Measurements from ENCODE around the gene TMEM164.
"Not testable (repeated sequence)": the region's sequence is repeated elsewhere in the genome, so short reads cannot be mapped to it uniquely, and the experiment has no call there.

TMEM164 gene

GRCh38 chrX:110002300-110003166 is at the start of gene TMEM164:
TSS of gene TMEM164 (plus strand) at chrX:110003114. CDS start at chrX:110003775, 661 bp downstream.
- peak; percentile 70 to 78 for DNase-seq (ENCODE audit: low read depth in 2 of 2)

GRCh38 chrX:109954333-109954732 is 48.6 kb upstream of the TMEM164 start:
- DNase-seq (ENCODE audit: low read depth in 2 of 2) = no peak

DNA sequence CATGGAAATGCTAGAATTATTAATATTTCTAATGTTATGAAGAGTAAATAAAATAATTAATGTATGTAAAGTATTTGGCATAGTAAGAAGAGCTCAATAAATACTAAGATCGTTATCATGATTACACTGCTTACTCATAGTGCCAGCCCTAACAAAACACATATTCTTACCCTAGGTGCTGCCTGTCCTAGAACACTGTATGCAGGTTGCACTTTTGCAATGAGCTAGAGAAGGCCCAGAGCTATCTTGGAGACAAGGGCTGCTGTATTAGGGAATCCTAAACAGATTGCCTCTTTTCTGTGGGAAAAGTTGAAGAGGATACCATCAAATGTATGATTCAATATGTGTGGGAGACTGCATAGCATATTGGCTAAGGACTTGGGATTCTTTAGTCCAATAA is 48.0 kb upstream of the TMEM164 start:
- no peak for DNase-seq (ENCODE audit: low read depth in 2 of 2)

GRCh38 chrX:109958266-109958665 is 44.6 kb upstream of the TMEM164 start:
- no peak for DNase-seq (ENCODE audit: low read depth in 2 of 2)

- no peak for DNase-seq (ENCODE audit: low read depth in 2 of 2)
Measured at GRCh38 chrX:109959356-109959871, 43.5 kb upstream of the TMEM164 start.

GRCh38 chrX:109964390-109964789 is 38.5 kb upstream of the TMEM164 start:
- DNase-seq (ENCODE audit: low read depth in 2 of 2) = no peak

GRCh38 chrX:109966246-109966645 is 36.7 kb upstream of the TMEM164 start:
- no peak for DNase-seq (ENCODE audit: low read depth in 2 of 2)

DNA sequence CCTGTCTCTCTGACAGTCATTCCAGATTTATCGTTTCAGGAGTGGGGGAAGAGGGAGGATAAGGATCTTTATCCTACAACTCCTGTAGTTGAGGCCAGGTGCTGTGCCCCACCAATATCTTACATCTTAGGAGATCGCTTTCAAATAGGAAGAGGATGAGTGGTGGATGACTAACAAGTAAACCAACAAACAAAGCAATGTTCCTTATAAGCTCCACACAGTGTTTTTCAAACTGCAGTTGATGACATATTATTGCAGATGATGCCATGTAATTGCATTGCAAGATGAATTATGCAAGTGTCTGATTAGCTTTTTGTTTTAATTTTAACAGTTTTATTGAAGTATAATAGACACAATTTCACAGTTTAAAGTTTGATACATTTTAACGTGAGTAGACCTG is 35.8 kb upstream of the TMEM164 start:
- no peak for DNase-seq (ENCODE audit: low read depth in 2 of 2)

GRCh38 chrX:109970841-109971240 is 32.1 kb upstream of the TMEM164 start:
- not testable (repeated sequence) for DNase-seq (ENCODE audit: low read depth in 2 of 2)

- DNase-seq (ENCODE audit: low read depth in 2 of 2) = no peak
Measured at GRCh38 chrX:109974906-109975655, 27.8 kb upstream of the TMEM164 start.

GRCh38 chrX:109985210-109985609 is 17.7 kb upstream of the TMEM164 start:
- DNase-seq (ENCODE audit: low read depth in 2 of 2) = not testable (repeated sequence)

- no peak for DNase-seq (ENCODE audit: low read depth in 2 of 2)
Measured at GRCh38 chrX:109987884-109988283, 15.0 kb upstream of the TMEM164 start.

- no peak for DNase-seq (ENCODE audit: low read depth in 2 of 2)
Measured at GRCh38 chrX:109990582-109991276, 12.2 kb upstream of the TMEM164 start.

- DNase-seq (ENCODE audit: low read depth in 2 of 2) = no peak
Measured at GRCh38 chrX:109992203-109992602, 10.7 kb upstream of the TMEM164 start.

- DNase-seq (ENCODE audit: low read depth in 2 of 2) = no peak
Measured at GRCh38 chrX:109995155-109995554, 7.8 kb upstream of the TMEM164 start.

- no peak for DNase-seq (ENCODE audit: low read depth in 2 of 2)
Measured at GRCh38 chrX:109997786-109998452, 5.0 kb upstream of the TMEM164 start.

GRCh38 chrX:110000000-110000399 is 2.9 kb upstream of the TMEM164 start:
- DNase-seq (ENCODE audit: low read depth in 2 of 2) = no peak

DNA sequence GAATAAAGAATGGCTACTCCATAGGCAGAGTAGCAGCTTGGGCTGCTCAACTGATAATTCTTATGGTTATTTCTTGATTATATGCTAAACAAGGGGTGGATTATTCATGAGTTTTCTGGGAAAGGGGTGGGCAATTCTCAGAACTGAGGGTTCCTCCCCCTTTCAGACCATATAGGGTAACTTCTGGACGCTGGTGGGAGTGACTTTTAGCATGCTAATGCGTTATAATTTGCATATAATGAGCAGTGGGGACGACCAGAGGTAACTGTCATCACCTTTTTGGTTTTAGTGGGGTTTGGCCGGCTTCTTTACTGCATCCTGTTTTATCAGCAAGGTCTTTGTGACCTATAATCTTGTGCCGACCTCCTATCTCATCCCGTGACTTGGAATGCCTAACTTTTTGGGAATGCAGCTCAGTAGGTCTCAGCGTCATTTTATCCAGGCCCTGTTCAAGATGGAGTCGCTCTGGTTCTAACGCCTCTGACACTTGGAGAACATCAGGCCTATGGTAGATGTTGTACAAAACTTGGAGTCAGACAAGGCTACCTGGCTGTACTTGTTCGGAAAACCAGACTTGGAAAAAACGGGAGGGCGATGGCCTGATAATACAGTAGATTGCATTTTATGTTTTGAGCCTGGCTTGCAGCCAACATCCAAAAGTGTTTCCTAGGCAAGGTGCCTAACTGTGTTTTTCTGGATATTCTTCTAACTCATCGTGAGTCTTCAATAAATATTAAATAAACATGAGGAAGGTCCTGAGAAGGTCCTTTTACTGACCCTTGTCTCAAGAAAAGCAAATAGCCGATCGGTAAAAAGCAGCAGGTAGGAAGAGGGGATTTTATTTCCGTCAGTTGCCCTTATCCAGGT is 1.8 kb upstream of the TMEM164 start:
- no peak for DNase-seq (ENCODE audit: low read depth in 2 of 2)

DNA sequence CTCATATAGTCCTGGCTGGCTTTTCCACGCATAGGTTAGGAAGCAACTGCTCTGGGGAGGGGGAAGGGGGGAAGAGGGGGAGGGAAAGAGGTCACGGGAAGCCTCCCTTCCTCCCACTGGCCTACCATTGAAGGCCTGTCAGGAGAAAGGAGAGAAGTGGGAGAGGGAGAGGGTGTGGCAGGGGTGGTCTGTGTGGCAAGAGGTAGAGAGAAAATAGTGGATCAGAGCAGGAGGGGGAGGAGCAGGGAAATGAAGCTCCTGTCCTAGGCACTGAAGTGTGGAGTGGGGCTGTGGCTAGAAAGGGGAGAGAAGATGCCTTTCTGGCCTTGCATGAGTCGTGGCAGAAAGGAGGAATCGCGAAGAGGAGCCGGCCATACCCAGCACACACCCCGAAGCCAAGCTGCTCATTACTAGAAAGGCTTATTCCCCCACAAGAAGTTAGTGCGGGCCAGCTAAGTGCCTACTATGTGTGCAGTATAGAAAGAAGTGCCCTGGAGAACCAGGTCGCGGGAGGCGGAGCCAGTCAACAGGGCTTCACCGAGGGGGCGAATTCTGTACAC is 1.1 kb upstream of the TMEM164 start:
- DNase-seq (ENCODE audit: low read depth in 2 of 2) = no peak

Data from stimulated activated CD8-positive, alpha-beta memory T cell treated with anti-CD3 and anti-CD28 coated beads, Interleukin-7, amount 100 ng/mL, for 4 hours (primary cell).